ENCODE data around the gene ATP1A1.
A peak's percentile ranks its signal among the peaks of the same experiment; 100 is the strongest.

The ATP1A1 gene

DNA sequence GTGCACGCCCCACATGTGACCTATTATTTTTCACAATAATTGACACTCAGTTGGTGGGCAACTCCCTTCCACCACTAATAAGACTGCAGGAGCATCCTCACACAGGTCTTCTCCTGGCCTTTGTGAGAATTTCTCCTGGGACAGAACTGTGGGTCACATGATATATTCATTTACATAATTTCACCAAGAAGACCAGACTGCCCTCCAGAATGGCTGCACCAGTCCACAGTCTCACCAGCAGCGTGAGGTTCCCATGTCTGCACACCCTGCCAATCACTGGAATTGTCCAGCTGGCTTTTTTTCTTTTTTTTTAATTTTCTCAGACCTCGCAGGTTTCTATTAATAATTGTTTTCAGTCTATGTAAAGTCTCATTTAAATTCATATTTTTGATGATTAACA, 41.3 kb downstream of the ATP1A1 start:
- DNase-seq (ENCODE audit: low read depth in 2 of 2) = no peak

DNA sequence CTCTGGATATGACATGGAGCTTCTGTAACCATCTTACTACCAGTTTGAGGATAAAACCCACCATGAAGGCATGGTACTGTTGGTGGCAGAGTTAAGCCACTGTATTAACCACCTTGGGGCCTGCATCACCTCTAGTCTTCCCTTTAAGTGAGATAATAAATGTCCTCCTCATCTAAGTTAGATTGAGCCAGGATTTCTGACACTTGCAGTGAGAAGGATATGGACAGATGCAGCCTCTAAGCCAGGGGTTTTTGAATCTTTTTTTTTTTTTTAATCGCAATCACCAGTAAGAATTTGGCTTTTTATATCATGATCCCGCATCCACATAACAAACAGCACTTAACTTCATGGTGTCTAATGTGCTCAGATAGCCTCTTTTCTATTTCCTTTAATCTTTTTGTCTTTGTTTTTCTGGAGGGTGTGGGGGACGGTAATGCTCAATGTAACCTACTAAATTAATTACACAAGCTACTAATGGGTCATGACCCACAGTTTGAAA, 42.2 kb downstream of the ATP1A1 start:
- no peak for DNase-seq (ENCODE audit: low read depth in 2 of 2)

DNA sequence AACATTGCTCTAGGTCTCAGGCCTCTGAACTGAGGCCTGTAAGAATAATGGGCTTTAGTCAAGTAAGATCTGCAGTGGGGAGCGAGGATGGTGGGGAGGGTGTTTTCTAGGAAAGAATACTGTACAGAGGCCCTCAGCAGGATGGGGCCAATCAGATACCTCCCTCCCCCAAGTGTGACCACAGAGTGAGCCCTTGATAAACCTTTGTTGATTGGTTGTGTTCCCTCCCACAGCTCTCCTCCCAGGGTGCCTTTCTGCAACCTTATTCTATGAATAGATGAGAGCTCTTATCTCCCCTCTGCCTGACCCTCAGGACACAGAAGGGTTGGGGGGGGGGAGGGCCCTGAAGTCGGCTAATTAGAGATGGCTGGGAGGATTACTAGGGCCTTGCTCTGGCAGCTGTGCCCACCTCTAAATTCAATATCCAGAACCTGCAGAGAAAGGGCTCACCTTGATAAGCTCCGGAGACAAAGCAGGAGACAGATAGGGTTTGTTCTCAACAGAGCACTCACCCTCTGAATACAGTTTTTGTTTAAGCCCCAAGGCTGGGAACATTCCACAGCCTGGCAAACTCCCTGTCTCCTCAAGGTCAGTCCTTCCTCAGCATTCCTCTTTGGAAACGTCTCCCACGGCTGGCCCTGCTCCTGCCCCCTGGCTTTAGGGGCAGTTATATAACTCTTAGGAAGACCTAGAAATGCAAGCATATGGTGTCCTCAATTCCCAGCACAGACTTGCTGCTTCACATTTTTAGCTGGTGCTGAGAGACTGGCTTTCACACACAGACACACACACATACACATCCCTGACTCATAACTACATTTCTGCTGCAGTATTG, 42.9 kb downstream of the ATP1A1 start:
- DNase-seq (ENCODE audit: low read depth in 2 of 2) = no peak

DNA sequence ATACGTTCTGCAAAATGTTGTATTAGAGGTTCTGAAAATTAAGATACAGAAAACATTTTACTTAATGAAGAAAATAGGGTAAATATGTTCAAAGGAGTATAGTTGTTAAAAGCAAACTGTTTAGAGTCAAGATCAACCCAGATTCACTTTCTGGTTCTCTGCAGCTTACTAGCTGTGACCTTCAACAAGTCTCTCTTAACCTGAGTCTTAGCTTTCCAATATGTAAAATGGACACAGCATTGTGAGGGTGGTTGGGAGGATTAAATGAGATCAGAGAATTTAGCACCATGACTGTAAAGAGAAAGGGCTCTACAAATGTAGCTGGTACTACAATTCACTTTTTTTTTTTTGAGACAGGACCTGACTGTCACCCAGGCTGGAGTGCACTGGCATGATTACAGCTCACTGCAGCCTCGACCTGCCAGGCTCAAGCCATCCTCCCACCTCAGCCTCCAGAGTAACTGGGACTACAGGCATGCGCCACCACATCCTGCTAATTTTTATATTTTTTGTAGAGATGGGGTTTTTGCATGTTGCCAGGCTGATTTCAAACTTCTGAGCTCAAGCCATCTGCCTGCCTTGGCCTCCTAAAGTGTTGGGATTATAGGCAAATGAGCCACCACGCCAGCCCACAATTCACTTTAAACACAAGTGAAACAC, 43.9 kb downstream of the ATP1A1 start:
- DNase-seq (ENCODE audit: low read depth in 2 of 2) = no peak

DNA sequence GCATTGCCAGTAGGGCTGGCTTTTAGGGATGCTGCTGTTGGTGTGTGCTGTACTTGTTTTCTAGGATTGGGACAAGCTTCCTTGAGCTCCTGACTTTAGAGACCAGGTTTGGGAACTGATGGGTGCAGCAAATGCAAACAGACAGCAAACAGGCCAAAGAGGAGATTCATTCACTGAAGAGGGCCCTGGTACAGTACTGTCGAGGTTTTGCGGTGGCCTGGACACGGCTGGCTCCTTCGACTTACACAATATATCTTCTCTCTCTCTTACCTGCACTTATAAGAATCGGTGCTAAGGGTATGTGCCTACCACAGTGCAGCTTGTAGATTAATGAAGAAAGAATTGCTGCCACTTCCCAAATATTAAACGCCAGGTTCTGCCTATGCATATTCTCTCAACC, 44.6 kb downstream of the ATP1A1 start:
- DNase-seq (ENCODE audit: low read depth in 2 of 2) = no peak

DNA sequence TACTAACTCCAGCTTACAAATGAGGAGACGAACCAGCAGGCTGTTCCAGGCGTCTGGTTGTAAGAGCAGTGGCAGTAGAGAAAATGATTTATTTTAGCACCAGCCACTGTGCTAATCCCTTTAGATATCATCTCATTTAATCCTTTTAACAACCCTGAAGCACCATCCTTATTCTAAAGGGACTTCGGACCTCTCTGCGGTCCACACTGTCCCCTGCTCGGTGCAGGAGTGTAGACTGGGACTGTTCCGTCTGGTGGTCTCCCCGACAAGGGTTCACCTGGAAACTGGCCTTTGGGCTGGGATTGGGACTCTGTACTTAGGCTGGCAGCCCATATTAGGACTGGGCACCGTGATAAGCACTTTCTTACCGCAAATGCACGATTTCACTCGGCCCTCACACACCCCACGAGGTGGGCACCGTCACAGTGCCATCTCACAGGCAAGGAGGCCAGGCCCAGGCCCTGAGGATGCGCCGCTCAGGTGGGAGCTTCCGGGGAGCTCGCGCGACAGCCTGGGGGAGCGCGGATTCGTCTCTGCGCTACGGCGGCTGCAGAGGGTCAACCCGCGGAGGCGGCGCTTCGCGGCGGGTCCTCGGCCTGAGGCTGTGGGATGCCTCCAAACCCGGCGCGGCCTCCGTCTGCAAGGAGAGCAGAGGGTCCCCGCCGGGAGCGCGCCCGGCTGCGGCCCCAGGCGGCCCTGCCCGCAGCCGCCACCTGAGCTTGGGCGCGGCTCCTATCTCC, 45.2 kb downstream of the ATP1A1 start:
- DNase-seq (ENCODE audit: low read depth in 2 of 2) = peak; percentile 75 to 80

DNA sequence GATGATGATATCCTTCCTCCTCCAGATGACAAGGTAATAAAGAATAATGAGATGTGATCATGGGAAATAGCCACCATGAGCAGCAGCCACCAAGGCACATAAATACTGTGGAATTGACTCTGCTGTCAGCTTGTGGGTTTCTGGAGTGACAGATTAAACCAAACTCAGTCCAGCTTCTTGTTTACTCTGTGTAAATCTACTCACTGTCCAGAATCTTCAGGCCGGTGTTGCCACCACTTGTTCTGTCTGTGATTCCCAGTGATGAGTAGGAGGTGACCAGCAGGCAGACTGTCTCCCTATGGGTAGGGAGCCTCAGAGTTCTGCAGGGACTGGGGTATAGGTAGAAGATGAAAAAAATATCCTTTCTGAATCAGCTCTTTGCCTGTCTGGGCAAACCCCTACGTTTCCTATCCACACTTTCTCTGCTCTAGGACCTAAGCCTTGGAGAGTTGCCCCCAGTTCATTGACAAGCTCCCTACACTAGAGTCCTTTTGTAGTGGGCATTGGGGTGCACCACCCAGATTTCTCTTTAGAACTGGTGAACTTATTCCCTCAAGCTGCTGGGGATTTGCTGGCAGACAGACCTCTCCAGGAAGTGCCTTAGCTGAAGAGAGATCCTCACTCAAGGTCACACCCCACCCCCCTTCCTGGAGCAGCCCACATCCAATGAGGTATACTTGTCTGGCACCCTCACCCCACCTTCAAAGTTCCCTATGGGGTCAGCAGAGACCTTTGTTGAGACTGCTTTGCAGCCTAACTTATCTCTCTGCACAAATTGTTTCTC, 47.6 kb downstream of the ATP1A1 start:
- DNase-seq (ENCODE audit: low read depth in 2 of 2) = no peak

DNA sequence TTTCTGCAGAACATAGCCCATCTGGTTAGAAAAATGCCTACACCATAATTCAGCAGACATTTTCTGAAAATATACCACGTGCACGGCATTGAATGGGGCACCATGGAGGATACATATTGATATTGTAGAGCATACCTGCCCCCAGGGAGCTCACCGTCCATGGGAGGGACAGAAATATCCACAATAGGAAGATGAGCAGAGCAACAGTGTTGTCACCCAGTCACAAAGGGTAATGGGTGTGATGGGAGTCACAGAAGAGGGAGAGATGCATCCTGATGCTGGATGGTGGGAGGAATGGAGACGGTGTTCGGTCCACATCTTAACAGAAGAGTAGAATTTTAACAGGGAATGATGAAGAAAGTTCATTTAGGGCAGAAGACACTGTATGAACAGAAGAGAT, 51.4 kb downstream of the ATP1A1 start:
- DNase-seq (ENCODE audit: low read depth in 2 of 2) = no peak

DNA sequence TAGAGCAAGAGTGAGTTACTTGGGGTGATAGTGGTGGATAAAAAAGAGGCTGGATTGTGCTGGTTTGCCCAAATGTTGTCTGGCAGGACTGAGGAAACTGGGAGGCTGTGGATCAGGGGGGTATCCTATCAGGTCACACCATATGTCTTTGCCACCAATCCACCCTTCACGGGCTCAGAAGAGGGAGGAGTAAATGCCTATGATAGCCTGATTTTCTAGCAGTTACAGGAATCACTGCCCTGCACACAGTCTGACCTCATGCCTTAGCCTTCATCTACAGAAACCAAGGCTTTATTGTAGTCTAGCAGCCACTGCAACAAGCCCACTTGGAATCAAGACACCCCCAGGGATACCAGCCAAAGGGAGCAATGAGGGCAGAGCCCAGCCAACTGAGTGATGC, 51.8 kb downstream of the ATP1A1 start:
- DNase-seq (ENCODE audit: low read depth in 2 of 2) = no peak

DNA sequence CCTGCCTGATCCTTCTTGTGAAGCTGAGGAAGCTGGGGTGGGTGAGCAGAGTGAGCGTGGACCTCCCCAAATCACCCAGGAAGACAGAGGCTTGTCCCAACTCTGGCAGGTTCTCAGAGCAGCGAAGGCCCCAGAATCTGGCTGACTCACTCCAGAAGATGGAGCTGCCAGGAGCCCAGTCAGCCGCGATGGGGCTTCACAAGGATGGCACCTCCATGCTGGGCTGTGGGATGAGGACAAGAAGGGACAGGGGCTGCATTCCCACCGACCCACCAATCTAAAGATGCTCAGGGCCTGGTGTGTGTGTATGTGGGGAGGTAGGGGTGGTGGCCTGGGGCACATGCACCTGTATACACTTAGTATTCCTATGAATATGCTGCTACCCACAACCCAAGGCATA, 52.9 kb downstream of the ATP1A1 start:
- DNase-seq (ENCODE audit: low read depth in 2 of 2) = no peak

DNA sequence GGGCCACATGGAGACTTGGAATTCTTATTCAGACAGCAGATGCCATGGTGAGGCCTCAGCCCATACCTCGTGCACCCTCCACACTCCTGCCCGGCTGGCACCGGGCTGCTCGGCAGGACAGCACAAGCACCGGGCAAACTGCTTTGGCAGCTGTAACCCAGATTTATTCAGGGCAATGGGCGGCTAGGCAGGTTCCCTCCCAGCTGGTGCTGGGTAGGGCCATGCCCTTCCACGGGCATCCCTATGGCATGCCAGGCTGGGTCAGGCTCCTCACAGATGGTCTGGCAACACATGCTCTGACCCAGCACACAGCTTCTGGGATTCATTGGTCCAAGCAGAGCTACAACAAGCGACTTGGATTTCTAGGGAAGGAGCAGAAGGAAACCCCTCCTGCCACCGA, 53.4 kb downstream of the ATP1A1 start:
- DNase-seq (ENCODE audit: low read depth in 2 of 2) = no peak

DNA sequence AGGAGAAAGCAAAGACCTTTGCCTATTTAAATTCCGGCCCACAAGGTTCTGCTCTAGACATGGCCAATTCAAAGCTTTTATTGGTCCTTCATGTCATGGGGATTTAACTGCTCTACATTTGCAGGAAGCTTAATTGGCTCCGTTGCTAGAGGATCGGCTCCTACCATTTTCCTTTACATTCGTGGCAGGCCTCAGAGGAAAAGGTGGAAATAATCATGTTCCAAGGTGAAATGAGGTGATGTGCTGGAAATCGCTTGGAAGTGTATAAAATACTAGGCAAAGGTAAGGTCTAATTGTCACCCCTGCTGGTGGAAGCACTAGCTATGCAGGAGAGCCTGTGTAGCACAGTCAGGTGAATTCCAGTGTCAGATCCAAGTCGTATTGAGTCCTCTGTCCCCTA, 55.5 kb downstream of the ATP1A1 start:
- no peak for DNase-seq (ENCODE audit: low read depth in 2 of 2)

DNA sequence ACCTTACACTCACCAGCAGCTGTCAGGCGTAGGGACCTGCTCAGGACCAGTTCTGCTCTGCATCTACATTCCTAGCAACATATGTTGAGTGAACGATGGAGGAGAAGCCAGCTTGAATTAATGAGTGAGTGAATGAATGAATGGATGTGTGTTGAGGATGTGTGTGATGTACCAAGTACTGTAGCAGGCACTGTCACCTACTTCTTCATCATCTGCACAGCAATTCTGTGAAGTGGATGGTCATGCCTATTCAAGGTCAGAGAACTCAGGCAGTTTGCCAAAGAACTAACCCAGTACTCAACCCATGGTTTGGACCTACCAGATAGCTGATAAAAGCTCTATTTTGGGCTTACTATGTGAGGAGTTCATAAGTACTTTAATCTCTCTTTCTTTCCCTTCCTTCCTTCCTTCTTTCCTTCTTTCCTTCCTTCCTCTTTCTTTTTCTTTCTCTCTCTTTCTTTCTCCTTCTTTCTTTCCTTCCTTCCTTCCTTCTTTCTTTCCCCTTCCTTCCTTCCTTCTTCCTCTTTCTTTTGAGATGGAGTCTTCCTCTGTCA, 56.9 kb downstream of the ATP1A1 start:
- no peak for DNase-seq (ENCODE audit: low read depth in 2 of 2)

DNA sequence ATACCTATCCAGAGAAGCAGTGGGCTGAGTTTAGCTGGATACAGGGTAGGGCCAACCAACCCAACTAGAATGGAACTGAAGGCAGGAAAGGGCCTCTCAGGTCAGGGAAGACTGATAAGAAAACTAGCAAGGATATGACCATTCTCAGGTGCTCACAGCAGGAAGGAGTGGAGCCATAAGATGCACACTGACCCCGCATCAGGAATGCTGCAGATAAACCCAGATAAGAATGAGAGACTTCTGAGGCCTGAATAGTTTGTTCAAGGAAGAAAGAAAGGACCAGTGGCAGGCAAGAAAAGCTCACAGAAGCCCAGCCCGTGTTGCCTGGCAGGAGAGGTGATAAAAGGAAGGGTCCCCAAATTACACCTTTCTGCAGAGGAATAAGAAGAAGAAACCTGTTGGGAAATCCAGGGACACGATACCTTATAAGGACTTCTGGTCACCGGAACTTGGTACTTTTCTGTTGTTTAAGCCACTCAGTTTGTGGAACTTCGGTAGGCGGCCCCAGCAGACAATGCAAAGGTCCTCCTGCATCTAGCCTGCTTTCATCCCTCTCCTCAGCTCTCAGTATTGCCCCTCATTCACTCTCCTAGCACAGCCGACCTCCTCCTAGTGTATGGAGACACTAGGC, 58.9 kb downstream of the ATP1A1 start:
- no peak for DNase-seq (ENCODE audit: low read depth in 2 of 2)

DNA sequence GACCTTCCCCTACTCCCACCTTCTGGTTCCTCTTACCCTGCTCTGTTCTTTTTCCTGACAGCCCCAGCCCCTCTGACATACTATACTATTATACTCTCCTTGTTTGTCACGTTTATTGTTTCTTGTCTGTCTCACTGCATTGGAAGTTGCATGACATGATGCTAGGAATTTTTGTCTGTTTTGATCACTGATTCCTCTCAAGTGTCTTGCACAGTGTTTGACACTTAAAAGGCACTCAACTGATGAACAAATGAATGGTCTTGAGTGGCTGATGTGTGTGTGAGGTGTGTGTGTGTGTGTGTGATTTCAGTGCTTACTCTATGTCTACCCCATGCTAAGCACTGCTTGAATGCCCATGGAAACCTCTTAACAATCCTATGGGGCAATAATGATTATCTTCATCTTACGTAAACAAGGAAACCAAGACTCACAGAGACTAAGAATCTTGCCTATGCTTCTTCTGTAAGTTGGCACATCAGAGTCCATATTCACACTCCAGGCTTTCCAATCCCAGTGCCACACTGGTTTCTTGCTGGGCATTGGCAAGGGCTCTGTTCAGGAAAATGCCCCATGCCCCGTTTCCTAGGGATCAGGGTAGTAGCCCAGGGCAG, 59.7 kb downstream of the ATP1A1 start:
- no peak for DNase-seq (ENCODE audit: low read depth in 2 of 2)

DNA sequence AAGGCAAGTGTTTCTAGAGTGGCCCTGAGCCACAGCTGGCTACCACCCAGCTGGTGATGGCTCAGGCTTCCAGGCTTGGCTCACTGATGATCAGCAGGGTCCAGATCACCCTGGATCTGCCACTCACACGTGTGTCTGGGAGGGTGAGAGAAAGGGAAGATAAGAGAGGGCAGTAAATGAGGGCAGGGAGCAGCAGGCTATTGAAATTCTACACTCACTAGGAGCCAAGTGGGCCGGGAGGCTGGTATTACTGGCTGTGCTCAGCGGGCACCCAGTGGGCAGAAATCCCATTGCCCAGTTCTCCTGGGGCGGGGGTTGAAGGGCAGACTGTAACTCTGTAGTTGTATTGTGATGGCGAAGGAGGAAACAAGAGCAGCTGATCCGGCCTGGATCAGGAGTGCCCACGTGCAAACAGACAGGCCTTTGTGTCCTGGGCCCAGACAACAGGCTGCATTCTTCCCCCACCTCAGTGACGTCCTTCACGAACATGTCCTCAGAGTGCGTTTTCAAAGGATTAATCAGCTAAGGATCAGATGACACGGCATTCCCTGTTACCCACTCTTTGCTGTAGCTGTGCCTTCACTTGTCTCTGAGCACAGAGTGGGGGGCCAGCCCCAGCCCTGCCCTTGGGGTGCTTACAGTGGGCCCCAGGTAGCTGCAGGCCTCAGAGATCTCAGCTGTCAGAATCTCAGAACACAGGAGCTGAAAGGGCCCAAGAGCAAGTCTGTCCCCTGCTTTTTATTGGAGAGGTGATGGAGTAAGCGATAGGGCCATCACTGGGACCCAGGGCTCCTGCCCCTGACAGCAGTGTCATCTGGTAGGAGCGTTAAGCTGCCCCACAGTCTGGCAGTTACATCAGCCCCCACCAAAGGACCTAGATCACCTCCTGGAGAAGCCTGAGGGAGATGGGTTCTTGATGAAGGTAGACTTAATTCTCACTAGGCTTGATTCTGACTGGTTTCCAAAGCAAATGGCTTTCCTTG, 60.5 kb downstream of the ATP1A1 start:
- DNase-seq (ENCODE audit: low read depth in 2 of 2) = no peak

DNA sequence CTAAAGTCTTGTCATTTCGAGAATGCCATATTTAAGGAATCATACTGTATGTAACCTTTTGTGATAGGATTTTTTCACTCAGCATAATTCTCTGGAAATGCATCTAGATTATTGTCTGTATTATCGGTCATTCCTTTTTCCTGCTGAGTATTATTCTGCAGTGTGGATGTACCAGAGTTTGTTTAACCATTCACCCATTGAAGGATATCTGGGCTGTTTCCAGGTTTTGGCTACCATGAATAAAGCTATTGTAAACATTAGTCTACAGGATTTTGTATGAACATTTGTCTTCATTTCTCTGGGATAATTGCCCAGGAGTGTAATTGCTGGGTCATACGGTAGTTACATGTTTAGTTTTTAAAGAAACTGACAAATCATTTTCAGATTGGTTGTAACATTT, 61.8 kb downstream of the ATP1A1 start:
- no peak for DNase-seq (ENCODE audit: low read depth in 2 of 2)

DNA sequence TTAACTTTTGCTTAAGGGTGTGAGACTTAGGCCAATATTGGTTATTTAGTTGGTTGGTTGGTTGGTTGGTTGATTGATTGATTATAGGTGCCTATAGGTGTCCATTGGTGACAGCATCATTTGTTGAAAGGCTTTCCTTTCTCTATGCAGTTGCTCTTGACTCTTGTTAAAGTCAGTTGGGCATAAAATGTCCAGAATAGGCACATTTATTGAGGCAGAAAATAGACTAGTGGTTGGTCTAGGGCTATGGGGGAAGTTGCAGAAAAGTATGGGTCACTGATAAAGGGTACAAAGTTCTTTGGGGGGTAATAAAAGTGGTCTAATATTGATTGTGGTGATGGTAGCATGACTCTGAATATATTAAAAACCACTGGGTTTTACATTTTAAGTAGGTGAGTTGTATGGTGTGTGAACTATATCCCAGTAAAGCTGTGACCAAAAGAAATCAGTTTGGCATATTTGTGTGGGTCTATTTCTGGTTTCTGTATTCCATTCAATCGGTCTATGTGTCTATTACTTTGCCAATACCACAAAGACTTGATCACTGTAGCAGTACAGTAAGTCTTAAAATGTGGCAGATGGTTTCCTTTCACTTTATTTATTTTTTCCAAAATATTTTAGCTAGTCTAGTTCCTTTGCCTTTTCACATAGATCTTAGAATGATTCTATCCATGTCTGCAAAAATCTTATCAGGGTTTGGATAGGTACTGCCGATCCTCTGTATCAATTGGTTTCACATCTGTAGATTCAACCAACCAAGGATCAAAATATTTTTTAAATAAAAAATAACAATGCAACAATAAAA, 63.0 kb downstream of the ATP1A1 start:
- no peak for DNase-seq (ENCODE audit: low read depth in 2 of 2)

DNA sequence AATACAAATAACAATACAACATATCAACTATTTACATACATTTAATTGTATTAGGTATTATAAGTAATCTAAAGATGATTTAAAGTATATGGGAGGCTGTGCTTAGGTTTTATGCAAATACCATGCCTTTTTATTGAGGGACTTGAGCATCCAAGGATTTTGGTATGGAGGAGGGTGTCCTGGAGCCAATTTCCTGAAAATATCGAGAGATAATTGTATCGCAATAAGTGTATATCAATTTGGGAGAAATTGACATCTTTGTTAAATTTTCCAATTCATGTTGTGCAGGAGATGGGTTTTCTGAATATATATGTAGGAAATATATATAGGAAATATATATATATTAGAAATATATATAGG, 63.5 kb downstream of the ATP1A1 start:
- no peak for DNase-seq (ENCODE audit: low read depth in 2 of 2)
